H1 (cell line): ENCODE data around the gene UBE2F. TPM values are rescaled to one million over a fixed set of nuclear protein-coding genes. Genes with fewer than 3 reads are reported as not detected.

Experiments
- CTCF ChIA-PET: fragments of 300-600 bp; sonication (Branson Sonifier 250); formaldehyde crosslinking; loops from one replicate; lab custom pipeline; 2021; ENCODE audit not compliant: partially characterized antibody; lab: Charles Lee
- POLR2A ChIA-PET: fragments of 300-600 bp; sonication (Branson Sonifier 250); formaldehyde crosslinking; loops from one replicate; lab custom pipeline; 2021; ENCODE audit warnings: inconsistent platforms; ENCODE audit not compliant: partially characterized antibody; lab: Charles Lee
- DNase-seq, 2 experiments: peaks; one replicate each; pipeline versions ENCODE4 v3.0.0 to v3.0.0-alpha.2; 2010 to 2022; ENCODE audit warnings: low spot score in 2 of 2, low read depth in 1 of 2, mixed read lengths in 1 of 2
- FAIRE-seq: peaks from 2 replicates; lab custom pipeline; 2011; peaks lifted over from hg19 to GRCh38; lab: Jason Lieb, UNC
- H2AFZ ChIP-seq: 2 replicates; pipeline ENCODE4 v1.8.1; 2012; ENCODE audit warnings: low read length, inconsistent platforms
- H2AK5ac ChIP-seq: 2 replicates; pipeline ENCODE4 v1.6.1; 2013; ENCODE audit warnings: low read depth, low read length
- H2BK120ac ChIP-seq: replicated peaks from 2 replicates; pipeline ENCODE3; 2013; ENCODE audit warnings: low read depth, low read length, inconsistent platforms
- H2BK12ac ChIP-seq: 2 replicates; pipeline ENCODE4 v1.6.1; 2013; ENCODE audit warnings: low read depth, low read length
- H2BK15ac ChIP-seq: 2 replicates; pipeline ENCODE4 v1.6.1; 2013; ENCODE audit warnings: low read length
- H2BK20ac ChIP-seq: 2 replicates; pipeline ENCODE4 v1.6.1; 2013; ENCODE audit warnings: low read length
- H2BK5ac ChIP-seq: 2 replicates; pipeline ENCODE4 v1.6.1; 2013; ENCODE audit warnings: low read depth, low read length
- H3K14ac ChIP-seq: 2 replicates; pipeline ENCODE4 v1.6.1; 2013; ENCODE audit warnings: inconsistent platforms; ENCODE audit not compliant: insufficient read length
- H3K18ac ChIP-seq: 2 replicates; pipeline ENCODE4 v1.6.1; 2013; ENCODE audit warnings: low read length; ENCODE audit errors: extremely low read depth
- H3K23ac ChIP-seq: 2 replicates; pipeline ENCODE4 v1.6.1; 2013; ENCODE audit warnings: inconsistent platforms; ENCODE audit not compliant: insufficient read length
- H3K23me2 ChIP-seq: 2 replicates; pipeline ENCODE4 v1.6.1; 2013; ENCODE audit warnings: low read depth, low read length
- H3K27ac ChIP-seq: 2 replicates; pipeline ENCODE4 v1.6.1; 2011; ENCODE audit warnings: low read depth, low read length, inconsistent platforms
- H3K27me3 ChIP-seq, 4 experiments: replicated peaks in 1 of 4; 1 replicate in 1 of 4; 2 replicates in 3 of 4; pipeline versions ENCODE4 v1.6.1 to v1.8.1; 2011 to 2013; ENCODE audit warnings: low read length in 3 of 4, mild to moderate bottlenecking in 3 of 4, inconsistent platforms in 2 of 4, mixed read lengths in 2 of 4, moderate library complexity in 1 of 4; ENCODE audit not compliant: control insufficient read depth in 3 of 4, insufficient read depth in 3 of 4; ENCODE audit errors: extremely low read depth in 1 of 4
- H3K36me3 ChIP-seq, 4 experiments: 2 replicates each; pipeline versions ENCODE4 v1.6.1 to v1.8.1; 2011 to 2013; ENCODE audit warnings: mild to moderate bottlenecking in 4 of 4, low read length in 3 of 4, moderate library complexity in 2 of 4, control low read depth in 1 of 4, inconsistent platforms in 1 of 4; ENCODE audit not compliant: insufficient read depth in 4 of 4, control insufficient read depth in 2 of 4
- H3K4ac ChIP-seq: replicated peaks from 2 replicates; pipeline ENCODE3; 2013; ENCODE audit warnings: low read length, low read depth, mixed read lengths, inconsistent platforms; ENCODE audit not compliant: insufficient read length
- H3K4me1 ChIP-seq, 4 experiments: replicated peaks in 1 of 4; 1 replicate in 1 of 4; 2 replicates in 3 of 4; pipeline versions ENCODE4 v1.6.1 to v1.8.1; 2011 to 2013; ENCODE audit warnings: low read length in 3 of 4, inconsistent platforms in 2 of 4, mixed read lengths in 1 of 4; ENCODE audit not compliant: insufficient read depth in 4 of 4, control insufficient read depth in 3 of 4
- H3K4me2 ChIP-seq, 2 experiments: 2 replicates each; pipeline versions ENCODE4 v1.6.1 to v1.8.1; 2011 to 2013; ENCODE audit warnings: low read depth in 2 of 2, low read length in 2 of 2, control low read depth in 1 of 2, inconsistent platforms in 1 of 2, mild to moderate bottlenecking in 1 of 2; ENCODE audit not compliant: insufficient read depth in 1 of 2
- H3K4me3 ChIP-seq, 4 experiments: fragments of 200-600, 300-600 bp in 1 of 4; sonication (generic), shearing (Covaris generic), sonication (Bioruptor Twin) in 1 of 4; 2 replicates each; pipeline versions ENCODE4 v1.5.1 to v1.8.1; 2011 to 2016; ENCODE audit warnings: low read length in 4 of 4, low read depth in 3 of 4, control low read depth in 2 of 4, inconsistent platforms in 2 of 4, mild to moderate bottlenecking in 2 of 4, mixed read lengths in 1 of 4, moderate library complexity in 1 of 4; ENCODE audit not compliant: insufficient read depth in 2 of 4; ENCODE audit errors: extremely low read depth in 1 of 4
- H3K56ac ChIP-seq: replicated peaks from 2 replicates; pipeline ENCODE3; 2013; ENCODE audit warnings: low read depth, mild to moderate bottlenecking, mixed read lengths, low read length, inconsistent platforms; ENCODE audit not compliant: insufficient read length
- H3K79me1 ChIP-seq: 2 replicates; pipeline ENCODE4 v1.6.1; 2013; ENCODE audit warnings: low read depth, low read length, control low read depth
- H3K79me2 ChIP-seq, 2 experiments: 2 replicates each; pipeline versions ENCODE4 v1.6.1 to v1.8.1; 2012 to 2013; ENCODE audit warnings: low read length in 2 of 2, mild to moderate bottlenecking in 2 of 2, inconsistent platforms in 1 of 2; ENCODE audit not compliant: insufficient read depth in 2 of 2, control insufficient read depth in 1 of 2
- H3K9ac ChIP-seq, 4 experiments: replicated peaks in 1 of 4; 1 replicate in 1 of 4; 2 replicates in 3 of 4; pipeline versions ENCODE4 v1.6.1 to v1.8.1; 2011 to 2013; ENCODE audit warnings: low read depth in 3 of 4, low read length in 3 of 4, control low read depth in 2 of 4, mild to moderate bottlenecking in 2 of 4, moderate library complexity in 2 of 4, inconsistent platforms in 1 of 4; ENCODE audit errors: extremely low read depth in 1 of 4
- H3K9me3 ChIP-seq, 2 experiments: 2 replicates each; pipeline versions ENCODE4 v1.6.1 to v1.8.1; 2012 to 2013; ENCODE audit warnings: mild to moderate bottlenecking in 2 of 2, moderate library complexity in 2 of 2, control low read depth in 1 of 2, inconsistent platforms in 1 of 2, low read depth in 1 of 2, low read length in 1 of 2, mixed read lengths in 1 of 2; ENCODE audit not compliant: insufficient read depth in 2 of 2
- H4K20me1 ChIP-seq, 2 experiments: replicated peaks in 1 of 2; 2 replicates each; pipeline versions ENCODE3 to v1.8.1; 2011 to 2013; ENCODE audit warnings: inconsistent platforms in 2 of 2, low read length in 2 of 2, mild to moderate bottlenecking in 1 of 2; ENCODE audit not compliant: insufficient read depth in 2 of 2, control insufficient read depth in 1 of 2
- H4K5ac ChIP-seq: 2 replicates; pipeline ENCODE4 v1.6.1; 2013; ENCODE audit warnings: low read length, low read depth, mixed read lengths, inconsistent platforms; ENCODE audit not compliant: insufficient read length
- H4K8ac ChIP-seq: 2 replicates; pipeline ENCODE4 v1.8.0; 2013; ENCODE audit warnings: mild to moderate bottlenecking, moderate library complexity, low read length, inconsistent platforms; ENCODE audit not compliant: insufficient read depth; ENCODE audit errors: extremely low read depth
- H4K91ac ChIP-seq: replicated peaks from 2 replicates; pipeline ENCODE3; 2013; ENCODE audit warnings: low read length, mixed read lengths, inconsistent platforms; ENCODE audit not compliant: insufficient read length
- RBBP5 ChIP-seq: IDR thresholded peaks from 2 replicates; pipeline ENCODE4 v1.7.1; 2012; ENCODE audit warnings: low read depth, mild to moderate bottlenecking, inconsistent platforms, low read length, moderate library complexity, borderline replicate concordance
- SP1 ChIP-seq: IDR thresholded peaks from 2 replicates; pipeline ENCODE4 v1.6.1; 2011; ENCODE audit warnings: low read depth, low read length
- TAF1 ChIP-seq: IDR thresholded peaks from 2 replicates; pipeline ENCODE4 v1.6.1; 2011; ENCODE audit warnings: mild to moderate bottlenecking, low read depth, low read length
- whole genome bisulfite sequencing, 2 experiments: shearing (Covaris generic) in 1 of 2; methylation state at CpG; one replicate each; pipeline versions ENCODE4 v1.1.6 to v1.1.7; 2013 to 2015; ENCODE audit warnings: low lambda C conversion rate in 2 of 2, mixed read lengths in 2 of 2, inconsistent platforms in 1 of 2, low coverage in 1 of 2, missing lambda C conversion rate in 1 of 2; ENCODE audit not compliant: insufficient replicate concordance in 2 of 2, insufficient coverage in 1 of 2, insufficient read length in 1 of 2; ENCODE audit errors: extremely low coverage in 1 of 2, missing lambda C conversion rate in 1 of 2; 5-methylcytosine and 5-hydroxymethylcytosine counted together
- polyA plus RNA-seq, 7 experiments: library from polyadenylated mRNA; depleted of rRNA in 3 of 7; stranded (reverse) in 5 of 7; unstranded in 2 of 7; fragments of >200 nt in 5 of 7; fragments of 200-250 nt in 2 of 7; gene quantifications; 1 replicate in 5 of 7; 2 replicates in 1 of 7; 4 replicates in 1 of 7; pipeline versions ENCODE4 v1.2.1 to v1.2.3, GENCODE V29; 2011 to 2013; ENCODE audit warnings: missing spikeins in 2 of 7, mixed read lengths in 2 of 7
- total RNA-seq: library from RNA; stranded (reverse); fragmentation: NEBNext Ultra II Directional; extraction: Animal tissue kit (Norgen Biotek cat#: 25700); gene quantifications from 2 replicates; pipeline ENCODE4 v1.2.1, GENCODE V29; 2021

Gene UBE2F
- total and polyA plus RNA-seq, 2 of the 8 experiments (the other 6 are each of a cell fraction or from before 2014, with no cell fraction given) = 43.3 to 59.8 TPM

DNA sequence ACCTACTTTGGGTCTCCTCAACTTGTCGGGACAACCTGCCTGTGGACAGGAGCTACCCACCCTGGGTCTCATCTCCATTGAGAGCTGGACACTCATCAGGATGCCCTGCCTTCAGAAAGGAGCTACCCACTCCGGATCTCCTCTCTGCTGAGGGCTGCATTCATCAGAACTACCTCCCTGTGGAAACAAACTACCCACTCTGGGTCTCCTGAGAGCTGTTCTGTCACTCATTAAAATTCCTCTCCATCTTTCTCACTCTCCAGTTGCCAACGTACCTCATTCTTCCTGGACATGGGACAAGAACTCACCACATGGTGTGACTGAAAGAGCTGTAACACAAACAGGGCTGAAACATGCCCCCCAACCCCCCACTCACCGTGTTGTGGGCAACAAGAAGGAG lies 22.5 kb upstream of the UBE2F start:
- FAIRE-seq (no peak), DNase-seq (no peak)
- H4K5ac ChIP-seq = no peak overlapping the region
- H2AK5ac ChIP-seq = no peak overlapping the region
- no peak overlapping the region for H3K27ac ChIP-seq
- no peaks in the 10 kb centered on the region for H3K79me1 ChIP-seq
- H3K4ac ChIP-seq = no peak overlapping the region
- H2BK15ac ChIP-seq = no peak overlapping the region
- no peaks in the 10 kb centered on the region; a peak in 1 of 7 replicates for H3K4me1 ChIP-seq
- H2BK12ac ChIP-seq = no peak overlapping the region
- no peaks in the 10 kb centered on the region; a peak in 1 of 8 replicates for H3K36me3 ChIP-seq
- no peaks in the 10 kb centered on the region for H3K27me3 ChIP-seq
- no peak overlapping the region for H3K18ac ChIP-seq
- no peak overlapping the region for H3K14ac ChIP-seq
- H4K8ac ChIP-seq = no peak overlapping the region
- H3K79me2 ChIP-seq = no peaks in the 10 kb centered on the region
- POLR2A ChIA-PET = interaction anchor here (1.6 kb wide), 1 partner anchor 12 kb away, joined by 4 read pairs; no protein-coding TSS in a partner anchor
- H3K4me3 ChIP-seq = no peak overlapping the region
- CTCF ChIA-PET = interaction anchor here (1.9 kb wide), 1 partner anchor 21 kb away, joined by 7 read pairs; no protein-coding TSS in a partner anchor
- no peak overlapping the region for H3K9ac ChIP-seq
- peaks cover 2% of the 10 kb centered on the region; the same call in 1 of the 2 replicates for H3K23me2 ChIP-seq
- TF ChIP-seq SP1 = no peak
- no peak for TF ChIP-seq RBBP5
- TF ChIP-seq TAF1 = no peak
- no peak overlapping the region for H2BK5ac ChIP-seq
- no peak overlapping the region for H4K91ac ChIP-seq
- no peak overlapping the region for H2BK120ac ChIP-seq
- H4K20me1 ChIP-seq = no peaks in the 10 kb centered on the region
- WGBS, 2 experiments = 92% methylated on average over 4 of the region's 4 CpGs; no CpG with 5 or more reads in 1 of the 2 experiments
- no peak overlapping the region for H3K56ac ChIP-seq
- no peak overlapping the region for H2AFZ ChIP-seq
- no peak overlapping the region for H3K23ac ChIP-seq
- H2BK20ac ChIP-seq = no peak overlapping the region
- no peak overlapping the region for H3K4me2 ChIP-seq
- peaks cover 3 to 6% of the 10 kb centered on the region in 2 experiments; a peak in 2 of 4 replicates for H3K9me3 ChIP-seq
